ENCODE results near the gene PTGR3. TPM values are rescaled to one million over a fixed set of nuclear protein-coding genes. Genes with fewer than 3 reads are reported as not detected.

The PTGR3 gene
- total RNA-seq, 1 experiment from 2014 or later = 1.6 TPM

DNA sequence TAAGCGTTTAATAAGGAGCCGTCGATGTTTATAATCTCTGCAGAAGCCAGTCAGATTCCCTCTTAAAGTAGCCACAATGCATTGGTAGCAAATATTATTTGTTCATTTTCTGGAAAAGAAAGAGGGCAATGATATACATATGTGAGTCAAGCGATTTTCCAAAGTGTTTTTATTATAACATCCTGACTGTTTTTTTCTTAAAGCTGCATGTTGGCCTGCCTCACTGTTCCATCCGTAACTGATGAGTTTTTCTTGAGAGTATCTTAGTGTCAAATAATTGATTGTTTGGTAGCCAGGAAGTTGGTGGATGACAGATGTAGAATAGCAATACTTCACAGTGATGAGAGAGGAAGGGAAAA is 5.4 kb upstream of the PTGR3 start:
- Histone ChIP-seq H2AK5ac (ENCODE audit: insufficient read length, low read length) (no peak overlapping the region), H3K27me3 (ENCODE audit: insufficient read depth, low read length) (peaks cover 23% of the 10 kb centered on the region; the same call in 1 of the 2 replicates), H4K8ac (replicated peaks; ENCODE audit: insufficient read length, low read depth, low read length) (no peak overlapping the region), H3K18ac (ENCODE audit: insufficient read length, low read depth, low read length) (no peak overlapping the region), H3K9ac (ENCODE audit: extremely low read depth, insufficient read length, low read length) (no peak overlapping the region), H3K14ac (ENCODE audit: insufficient read depth, low read length) (no peak overlapping the region), H2BK120ac (ENCODE audit: low read depth, low read length, poor library complexity, severe bottlenecking) (no peak overlapping the region), H3K23me2 (ENCODE audit: insufficient read length, low read depth, low read length, poor library complexity, severe bottlenecking) (peaks cover 11% of the 10 kb centered on the region), H3K4me1 (ENCODE audit: insufficient read depth, low read length) (no peaks in the 10 kb centered on the region; the same call in 1 of the 2 replicates), H2BK12ac (ENCODE audit: insufficient read length, low read depth, low read length) (no peak overlapping the region), H2BK15ac (ENCODE audit: low read depth, low read length) (no peak overlapping the region), H3K56ac (ENCODE audit: insufficient read length, low read depth, low read length) (no peak overlapping the region), H3K4ac (ENCODE audit: low read depth, low read length) (no peak overlapping the region), H2AFZ (ENCODE audit: low read length) (no peak overlapping the region), H3K9me3 (ENCODE audit: control insufficient read depth, low read depth, low read length) (no peaks in the 10 kb centered on the region), H2BK20ac (ENCODE audit: low read depth, low read length, poor library complexity, severe bottlenecking) (no peak overlapping the region), H2BK5ac (ENCODE audit: insufficient read length, low read length) (no peak overlapping the region), H4K91ac (ENCODE audit: insufficient read length, low read depth, low read length) (no peak overlapping the region), H3T11ph (ENCODE audit: low read length) (no peak overlapping the region), H3K79me1 (ENCODE audit: insufficient read depth, low read depth, low read length, poor library complexity, severe bottlenecking) (no peaks in the 10 kb centered on the region), H4K5ac (ENCODE audit: insufficient read length, low read depth, low read length) (no peak overlapping the region), H3K27ac (ENCODE audit: insufficient read length, low read depth, low read length) (no peak overlapping the region), H3K4me2 (ENCODE audit: insufficient read depth, insufficient read length, low read length) (no peak overlapping the region), H3K79me2 (ENCODE audit: insufficient read depth, low read length) (no peaks in the 10 kb centered on the region), H3K23ac (ENCODE audit: insufficient read length, low read depth, low read length) (no peak overlapping the region), H4K20me1 (ENCODE audit: control insufficient read depth, insufficient read depth, insufficient read length) (no peaks in the 10 kb centered on the region)
- Mint-ChIP-seq H3K36me3 (ENCODE audit: insufficient read depth in 1 of 3, low read depth in 3 of 3) (peaks cover 0 to 2% (median 0%) of the 10 kb centered on the region in 3 experiments; a peak in 2 of 7 replicates), H3K4me3 (no peak overlapping the region), H3K27me3 (ENCODE audit: low read depth) (peaks cover 54% of the 10 kb centered on the region), H3K27ac (no peak overlapping the region), H3K9me3 (peaks cover 0 to 7% of the 10 kb centered on the region in 2 experiments; a peak in 1 of 5 replicates), H3K4me1 (peaks cover 21 to 29% of the 10 kb centered on the region in 2 experiments)
- no CpG with 5 or more reads among the region's 5 CpGs for WGBS (ENCODE audit: extremely low coverage, insufficient read length, low lambda C conversion rate)
- DNase-seq = no peak
- TF ChIP-seq, protein P1, sequence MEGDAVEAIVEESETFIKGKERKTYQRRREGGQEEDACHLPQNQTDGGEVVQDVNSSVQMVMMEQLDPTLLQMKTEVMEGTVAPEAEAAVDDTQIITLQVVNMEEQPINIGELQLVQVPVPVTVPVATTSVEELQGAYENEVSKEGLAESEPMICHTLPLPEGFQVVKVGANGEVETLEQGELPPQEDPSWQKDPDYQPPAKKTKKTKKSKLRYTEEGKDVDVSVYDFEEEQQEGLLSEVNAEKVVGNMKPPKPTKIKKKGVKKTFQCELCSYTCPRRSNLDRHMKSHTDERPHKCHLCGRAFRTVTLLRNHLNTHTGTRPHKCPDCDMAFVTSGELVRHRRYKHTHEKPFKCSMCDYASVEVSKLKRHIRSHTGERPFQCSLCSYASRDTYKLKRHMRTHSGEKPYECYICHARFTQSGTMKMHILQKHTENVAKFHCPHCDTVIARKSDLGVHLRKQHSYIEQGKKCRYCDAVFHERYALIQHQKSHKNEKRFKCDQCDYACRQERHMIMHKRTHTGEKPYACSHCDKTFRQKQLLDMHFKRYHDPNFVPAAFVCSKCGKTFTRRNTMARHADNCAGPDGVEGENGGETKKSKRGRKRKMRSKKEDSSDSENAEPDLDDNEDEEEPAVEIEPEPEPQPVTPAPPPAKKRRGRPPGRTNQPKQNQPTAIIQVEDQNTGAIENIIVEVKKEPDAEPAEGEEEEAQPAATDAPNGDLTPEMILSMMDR (conservative IDR thresholded peaks at IDR 0.05) = no peak
